ENCODE data around the gene SAMD4A. TPM values are rescaled to one million over a fixed set of nuclear protein-coding genes. Genes with fewer than 3 reads are reported as not detected.

SAMD4A gene
- total RNA-seq, 1 experiment from 2014 or later, result 77.2 TPM

DNA sequence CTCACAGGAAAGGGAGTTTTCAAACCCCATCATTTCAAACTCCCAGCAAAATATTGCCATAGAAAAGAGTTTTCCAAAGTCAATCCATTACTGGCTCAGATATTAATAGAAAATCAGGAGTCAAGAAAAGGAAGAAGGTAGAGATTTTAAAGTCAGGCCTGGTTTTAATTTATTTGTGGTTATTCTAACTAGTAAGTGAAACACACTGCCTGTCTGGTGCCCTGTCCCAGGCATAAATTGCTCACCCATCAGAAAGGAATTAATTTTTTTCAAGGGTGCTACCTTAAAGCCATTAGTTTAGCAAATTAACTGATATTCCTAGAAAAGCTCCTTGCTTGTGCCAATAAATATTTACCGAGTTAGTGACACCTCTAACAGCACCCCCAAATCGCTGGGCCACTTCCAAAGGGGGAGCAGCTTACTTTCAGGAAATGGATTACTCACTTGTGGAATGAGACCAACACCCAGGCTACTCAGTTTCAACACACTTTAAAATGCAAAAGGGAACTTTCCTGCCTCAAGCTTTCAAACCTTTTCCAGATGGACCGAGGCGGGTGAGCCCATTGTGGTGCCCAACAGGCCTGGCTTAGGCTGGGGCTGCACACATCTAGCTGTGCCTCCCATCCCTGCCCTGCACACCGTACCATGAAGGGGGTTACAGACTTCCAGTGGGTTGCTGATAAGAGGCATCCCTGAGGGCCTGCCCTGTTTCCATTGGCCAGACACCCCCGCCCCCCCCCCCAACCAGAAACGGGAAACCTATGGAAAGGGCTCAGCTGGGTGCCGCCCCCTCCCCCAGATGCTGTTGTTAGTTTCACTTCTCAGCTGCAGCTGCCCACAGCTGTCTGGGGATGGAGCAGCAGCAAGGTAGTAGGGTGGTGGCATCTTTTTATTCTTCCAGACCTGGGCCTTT, 117.2 kb downstream of the SAMD4A start:
- H3K27ac ChIP-seq (ENCODE audit: low read length), result no peak overlapping the region
- no peak overlapping the region for H3K4me3 ChIP-seq (ENCODE audit: low read length)
- peaks cover 16% of the 10 kb centered on the region for H3K36me3 ChIP-seq (ENCODE audit: insufficient read depth, low read length)
- peaks cover 43% of the 10 kb centered on the region for H3K4me1 ChIP-seq (ENCODE audit: low read length)
- peaks cover 99% of the 10 kb centered on the region for H3K79me2 ChIP-seq (ENCODE audit: low read length)
- no peak overlapping the region for H3K4me2 ChIP-seq (ENCODE audit: low read depth, low read length, poor library complexity, severe bottlenecking)
- H2AFZ ChIP-seq (ENCODE audit: low read length), result no peak overlapping the region
- H3K27me3 ChIP-seq (ENCODE audit: low read length), result no peaks in the 10 kb centered on the region
- no peak overlapping the region for H3K9ac ChIP-seq (ENCODE audit: low read length)
- no peaks in the 10 kb centered on the region for H3K9me3 ChIP-seq (ENCODE audit: low read length)
- H3K9me2 ChIP-seq (replicated peaks; ENCODE audit: insufficient read depth, low read length), result no peaks in the 10 kb centered on the region
- no peak for DNase-seq
- H4K20me1 ChIP-seq (ENCODE audit: insufficient read depth, low read depth, low read length), result peaks cover 4% of the 10 kb centered on the region; the same call in 1 of the 2 replicates

DNA sequence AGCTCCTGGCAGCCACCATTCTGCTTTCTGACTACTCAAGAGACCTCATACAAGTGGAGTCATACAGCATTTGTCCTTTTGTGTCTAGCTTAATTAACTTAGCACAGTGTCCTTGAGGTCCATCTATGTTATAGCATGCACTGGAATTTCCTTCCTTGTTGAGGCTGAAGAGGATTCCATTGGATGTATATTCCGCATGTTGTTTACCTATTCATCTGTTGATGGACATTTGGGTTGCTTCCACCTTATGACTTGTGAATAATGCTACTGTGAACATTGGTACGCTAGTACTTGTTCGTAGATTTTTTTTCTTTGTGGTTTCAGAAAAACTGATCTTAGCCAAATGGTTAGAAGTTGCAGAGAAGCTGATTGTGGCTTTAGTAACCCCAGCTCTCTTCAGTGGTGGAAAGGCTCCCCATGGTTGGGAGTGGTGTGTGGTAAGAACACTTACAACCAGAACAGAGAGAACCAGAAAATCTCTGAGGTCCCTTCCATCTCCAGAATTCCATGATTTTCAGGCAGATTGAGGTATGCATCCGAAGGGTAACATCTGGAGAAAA, 118.4 kb downstream of the SAMD4A start:
- H3K4me1 ChIP-seq (ENCODE audit: low read length), result peaks cover 43% of the 10 kb centered on the region
- no peak overlapping the region for H3K4me2 ChIP-seq (ENCODE audit: low read depth, low read length, poor library complexity, severe bottlenecking)
- H3K9me2 ChIP-seq (replicated peaks; ENCODE audit: insufficient read depth, low read length), result no peaks in the 10 kb centered on the region
- peaks cover 99% of the 10 kb centered on the region for H3K79me2 ChIP-seq (ENCODE audit: low read length)
- no peaks in the 10 kb centered on the region; the same call in 1 of the 2 replicates for H4K20me1 ChIP-seq (ENCODE audit: insufficient read depth, low read depth, low read length)
- H3K9me3 ChIP-seq (ENCODE audit: low read length), result no peaks in the 10 kb centered on the region
- no peak overlapping the region for H2AFZ ChIP-seq (ENCODE audit: low read length)
- no peak overlapping the region for H3K4me3 ChIP-seq (ENCODE audit: low read length)
- H3K27me3 ChIP-seq (ENCODE audit: low read length), result no peaks in the 10 kb centered on the region
- no peak overlapping the region; the same call in 1 of the 2 replicates for H3K27ac ChIP-seq (ENCODE audit: low read length)
- DNase-seq, result no peak
- H3K36me3 ChIP-seq (ENCODE audit: insufficient read depth, low read length), result peaks cover 13% of the 10 kb centered on the region; the same call in 1 of the 2 replicates
- H3K9ac ChIP-seq (ENCODE audit: low read length), result no peak overlapping the region

DNA sequence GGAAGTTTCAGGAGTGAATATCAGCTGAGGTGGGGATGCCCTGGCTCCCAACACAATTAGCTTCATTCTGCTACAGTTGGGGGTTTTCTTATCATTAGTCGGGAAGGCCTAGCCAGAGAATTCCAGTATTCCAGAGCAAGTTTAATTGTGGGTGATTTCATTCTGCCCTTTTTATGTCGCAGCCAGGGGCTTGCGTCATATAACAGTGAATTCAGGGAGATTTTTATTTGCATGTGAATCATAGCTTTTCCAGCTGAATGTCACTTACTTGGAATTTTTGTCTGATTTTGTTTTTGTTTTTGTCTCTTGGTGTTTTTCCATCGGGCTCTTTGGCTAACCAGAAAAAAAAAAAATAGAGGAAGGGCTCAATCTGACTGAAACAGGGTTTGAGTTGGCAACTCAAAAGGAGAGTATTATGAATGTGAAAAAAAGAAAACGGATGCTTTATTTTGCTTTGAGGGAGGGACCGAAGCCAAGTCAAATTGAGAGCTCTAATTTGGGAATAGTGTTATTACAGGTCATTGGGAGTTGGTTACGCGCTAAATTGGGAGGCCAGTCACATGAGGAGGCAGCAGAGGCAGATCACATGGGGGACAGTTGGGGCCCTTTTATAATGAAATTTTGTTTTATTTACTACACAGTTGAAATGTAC, 119.4 kb downstream of the SAMD4A start:
- Histone ChIP-seq H3K9ac (ENCODE audit: low read length) (no peak overlapping the region), H3K9me2 (replicated peaks; ENCODE audit: insufficient read depth, low read length) (no peaks in the 10 kb centered on the region), H3K27me3 (ENCODE audit: low read length) (no peaks in the 10 kb centered on the region), H3K27ac (ENCODE audit: low read length) (no peak overlapping the region), H3K4me3 (ENCODE audit: low read length) (no peak overlapping the region), H3K79me2 (ENCODE audit: low read length) (peaks cover 99% of the 10 kb centered on the region), H2AFZ (ENCODE audit: low read length) (no peak overlapping the region), H3K4me1 (ENCODE audit: low read length) (peaks cover 43% of the 10 kb centered on the region), H3K4me2 (ENCODE audit: low read depth, low read length, poor library complexity, severe bottlenecking) (no peak overlapping the region), H3K9me3 (ENCODE audit: low read length) (no peaks in the 10 kb centered on the region), H4K20me1 (ENCODE audit: insufficient read depth, low read depth, low read length) (no peaks in the 10 kb centered on the region; the same call in 1 of the 2 replicates), H3K36me3 (ENCODE audit: insufficient read depth, low read length) (peaks cover 12% of the 10 kb centered on the region; the same call in 1 of the 2 replicates)
- no peak for DNase-seq

DNA sequence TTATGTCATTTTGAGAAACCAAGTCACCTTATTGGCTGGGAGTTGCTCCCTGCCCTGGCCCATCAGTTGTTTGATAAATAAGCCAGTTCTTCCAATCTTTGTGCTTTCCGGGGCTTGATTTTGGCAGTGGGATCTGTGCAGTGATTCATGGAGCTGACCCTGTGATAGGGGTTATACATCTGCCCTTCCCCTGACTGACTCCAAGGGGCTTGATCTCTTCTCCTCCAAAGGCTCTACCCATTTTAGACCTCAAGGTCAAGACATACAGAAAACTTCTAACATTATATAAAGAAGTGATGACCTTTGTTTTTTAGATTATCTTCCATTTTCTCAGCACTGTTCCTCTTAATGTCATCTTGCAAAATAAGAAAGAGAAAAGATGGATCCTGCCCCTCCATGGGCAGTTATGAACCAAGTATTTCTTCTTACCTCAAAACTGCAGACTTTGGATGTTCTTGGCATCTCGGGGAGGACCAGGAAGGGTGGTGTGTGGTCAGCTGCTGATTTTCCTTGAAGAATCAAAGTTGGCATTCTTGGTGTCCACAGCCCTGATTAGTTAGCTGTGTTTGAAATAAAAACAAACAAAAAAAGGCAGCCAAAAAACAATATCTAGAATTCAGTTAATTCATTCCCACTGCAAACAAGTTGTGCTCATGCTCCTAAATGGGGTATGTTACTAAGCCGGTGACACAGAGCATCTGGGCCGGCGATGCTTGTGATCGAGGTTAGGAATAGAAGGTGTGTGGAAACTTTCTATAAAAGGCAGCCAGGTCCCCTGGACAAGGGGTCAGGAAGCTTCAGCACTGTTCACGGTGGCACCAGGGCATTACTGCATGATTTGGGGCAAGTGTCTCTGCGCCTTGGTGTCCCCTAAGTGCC, 120.2 kb downstream of the SAMD4A start:
- no peak overlapping the region for H2AFZ ChIP-seq (ENCODE audit: low read length)
- H3K27me3 ChIP-seq (ENCODE audit: low read length), result no peaks in the 10 kb centered on the region
- H3K4me2 ChIP-seq (ENCODE audit: low read depth, low read length, poor library complexity, severe bottlenecking), result no peak overlapping the region
- H3K36me3 ChIP-seq (ENCODE audit: insufficient read depth, low read length), result peaks cover 6% of the 10 kb centered on the region; the same call in 1 of the 2 replicates
- peaks cover 99% of the 10 kb centered on the region for H3K79me2 ChIP-seq (ENCODE audit: low read length)
- no peak overlapping the region for H3K27ac ChIP-seq (ENCODE audit: low read length)
- H3K9me2 ChIP-seq (replicated peaks; ENCODE audit: insufficient read depth, low read length), result no peaks in the 10 kb centered on the region
- no peak for DNase-seq
- H3K4me3 ChIP-seq (ENCODE audit: low read length), result no peak overlapping the region
- no peaks in the 10 kb centered on the region for H3K9me3 ChIP-seq (ENCODE audit: low read length)
- H3K9ac ChIP-seq (ENCODE audit: low read length), result no peak overlapping the region
- H3K4me1 ChIP-seq (ENCODE audit: low read length), result peaks cover 37% of the 10 kb centered on the region
- H4K20me1 ChIP-seq (ENCODE audit: insufficient read depth, low read depth, low read length), result no peaks in the 10 kb centered on the region; the same call in 1 of the 2 replicates

DNA sequence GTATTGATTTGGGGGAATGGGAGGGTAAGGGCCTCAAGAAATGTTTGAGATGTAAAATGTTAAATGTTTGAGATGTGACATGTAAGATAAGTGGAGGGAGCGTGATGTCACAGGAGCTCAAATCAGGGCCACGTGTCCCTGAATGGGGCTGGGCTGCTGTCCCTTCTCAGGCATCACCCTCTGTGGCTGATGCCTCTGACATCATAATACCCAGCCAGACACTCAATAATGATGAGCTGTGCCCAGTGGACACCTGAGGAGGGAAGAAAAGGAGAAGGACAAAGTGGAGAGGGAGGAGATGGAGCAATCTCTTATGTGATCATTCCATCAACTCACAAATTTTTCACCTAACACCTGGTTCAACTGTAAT, 120.8 kb downstream of the SAMD4A start:
- Histone ChIP-seq H3K9ac (ENCODE audit: low read length) (no peak overlapping the region), H2AFZ (ENCODE audit: low read length) (no peak overlapping the region), H3K9me3 (ENCODE audit: low read length) (no peaks in the 10 kb centered on the region), H3K79me2 (ENCODE audit: low read length) (peaks cover 99% of the 10 kb centered on the region), H4K20me1 (ENCODE audit: insufficient read depth, low read depth, low read length) (no peaks in the 10 kb centered on the region; the same call in 1 of the 2 replicates), H3K4me2 (ENCODE audit: low read depth, low read length, poor library complexity, severe bottlenecking) (no peak overlapping the region), H3K4me1 (ENCODE audit: low read length) (peaks cover 31% of the 10 kb centered on the region), H3K4me3 (ENCODE audit: low read length) (no peak overlapping the region), H3K27ac (ENCODE audit: low read length) (no peak overlapping the region), H3K36me3 (ENCODE audit: insufficient read depth, low read length) (peaks cover 8% of the 10 kb centered on the region), H3K9me2 (replicated peaks; ENCODE audit: insufficient read depth, low read length) (no peaks in the 10 kb centered on the region), H3K27me3 (ENCODE audit: low read length) (no peaks in the 10 kb centered on the region)
- no peak for DNase-seq

DNA sequence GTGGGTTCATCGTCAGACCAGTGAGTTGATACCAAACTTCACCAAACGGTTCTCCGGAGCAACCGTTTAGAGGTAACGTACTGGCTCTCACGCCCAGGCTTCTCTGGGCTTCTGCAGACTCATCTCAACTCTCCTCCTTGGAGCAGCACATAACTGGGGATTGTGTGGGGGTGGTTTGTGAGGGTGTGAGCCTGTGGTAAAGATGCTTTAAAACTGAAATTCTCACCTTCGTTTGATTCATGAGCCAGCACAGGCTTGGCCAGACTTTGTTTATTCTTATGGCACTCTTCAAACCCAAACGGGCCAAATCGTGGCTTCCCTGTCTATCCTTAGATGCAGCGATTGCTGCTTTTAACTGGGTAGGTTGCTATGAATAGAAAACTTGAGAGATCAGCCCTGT, 121.3 kb downstream of the SAMD4A start:
- Histone ChIP-seq H3K9ac (ENCODE audit: low read length) (no peak overlapping the region), H3K4me2 (ENCODE audit: low read depth, low read length, poor library complexity, severe bottlenecking) (no peak overlapping the region), H3K79me2 (ENCODE audit: low read length) (peaks cover 99% of the 10 kb centered on the region), H3K36me3 (ENCODE audit: insufficient read depth, low read length) (peaks cover 13% of the 10 kb centered on the region), H3K9me3 (ENCODE audit: low read length) (no peaks in the 10 kb centered on the region), H3K27me3 (ENCODE audit: low read length) (no peaks in the 10 kb centered on the region), H4K20me1 (ENCODE audit: insufficient read depth, low read depth, low read length) (no peaks in the 10 kb centered on the region; the same call in 1 of the 2 replicates), H3K4me1 (ENCODE audit: low read length) (peaks cover 26% of the 10 kb centered on the region), H3K4me3 (ENCODE audit: low read length) (no peak overlapping the region), H3K27ac (ENCODE audit: low read length) (no peak overlapping the region), H3K9me2 (replicated peaks; ENCODE audit: insufficient read depth, low read length) (no peaks in the 10 kb centered on the region), H2AFZ (ENCODE audit: low read length) (no peak overlapping the region)
- DNase-seq, result no peak

DNA sequence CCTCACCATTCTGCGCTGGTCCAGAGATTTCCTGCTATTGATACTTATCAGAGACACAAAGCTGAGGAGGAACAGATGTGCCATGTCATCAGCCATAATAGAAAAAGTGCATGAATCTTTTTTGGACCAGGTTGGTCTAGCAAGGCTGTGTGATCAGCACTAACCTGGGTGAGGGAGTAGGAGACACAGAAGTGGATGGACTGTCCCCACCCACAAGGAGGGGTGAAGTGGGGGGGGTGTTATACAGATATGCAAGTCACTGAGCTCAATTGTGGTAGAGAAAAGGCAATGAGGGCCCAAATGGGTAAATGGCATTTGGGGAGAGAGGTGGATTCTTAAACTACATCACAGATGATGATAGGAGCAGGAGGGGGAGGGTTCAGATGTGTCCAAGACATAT, 123.0 kb downstream of the SAMD4A start:
- DNase-seq, result no peak
- no peak overlapping the region for H2AFZ ChIP-seq (ENCODE audit: low read length)
- no peak overlapping the region for H3K4me3 ChIP-seq (ENCODE audit: low read length)
- peaks cover 26% of the 10 kb centered on the region for H3K36me3 ChIP-seq (ENCODE audit: insufficient read depth, low read length)
- H3K79me2 ChIP-seq (ENCODE audit: low read length), result peaks cover 100% of the 10 kb centered on the region
- no peak overlapping the region for H3K9ac ChIP-seq (ENCODE audit: low read length)
- H3K4me1 ChIP-seq (ENCODE audit: low read length), result peaks cover 11% of the 10 kb centered on the region
- no peak overlapping the region for H3K4me2 ChIP-seq (ENCODE audit: low read depth, low read length, poor library complexity, severe bottlenecking)
- H4K20me1 ChIP-seq (ENCODE audit: insufficient read depth, low read depth, low read length), result no peaks in the 10 kb centered on the region; the same call in 1 of the 2 replicates
- H3K27ac ChIP-seq (ENCODE audit: low read length), result no peak overlapping the region
- H3K27me3 ChIP-seq (ENCODE audit: low read length), result no peaks in the 10 kb centered on the region
- no peaks in the 10 kb centered on the region for H3K9me2 ChIP-seq (replicated peaks; ENCODE audit: insufficient read depth, low read length)
- H3K9me3 ChIP-seq (ENCODE audit: low read length), result no peaks in the 10 kb centered on the region

Measured in Karpas-422 (cell line).